HG03045 (cell line): ENCODE results near the gene PRRC2A.
A peak's percentile ranks its signal among the peaks of the same experiment; 100 is the strongest.

Experiments used
- ATAC-seq: cut with Tn5 transposase; IDR thresholded peaks from one replicate; pipeline ENCODE4 v1.9.1; 2021; ENCODE audit warnings: mild to moderate bottlenecking, moderate library complexity; ENCODE audit not compliant: unreplicated experiment

The PRRC2A gene

GRCh38 chr6:31663961-31664789 is 43.7 kb downstream of the PRRC2A start:
- ATAC-seq, result no peak

- peak; percentile 28 for ATAC-seq
Observed at GRCh38 chr6:31664790-31665500, 44.4 kb downstream of the PRRC2A start, which contains the start of gene GPANK1. Gene GPANK1, minus strand, starts transcription at chr6:31664997. Its CDS starts 519 bp downstream, at chr6:31664478.

DNA sequence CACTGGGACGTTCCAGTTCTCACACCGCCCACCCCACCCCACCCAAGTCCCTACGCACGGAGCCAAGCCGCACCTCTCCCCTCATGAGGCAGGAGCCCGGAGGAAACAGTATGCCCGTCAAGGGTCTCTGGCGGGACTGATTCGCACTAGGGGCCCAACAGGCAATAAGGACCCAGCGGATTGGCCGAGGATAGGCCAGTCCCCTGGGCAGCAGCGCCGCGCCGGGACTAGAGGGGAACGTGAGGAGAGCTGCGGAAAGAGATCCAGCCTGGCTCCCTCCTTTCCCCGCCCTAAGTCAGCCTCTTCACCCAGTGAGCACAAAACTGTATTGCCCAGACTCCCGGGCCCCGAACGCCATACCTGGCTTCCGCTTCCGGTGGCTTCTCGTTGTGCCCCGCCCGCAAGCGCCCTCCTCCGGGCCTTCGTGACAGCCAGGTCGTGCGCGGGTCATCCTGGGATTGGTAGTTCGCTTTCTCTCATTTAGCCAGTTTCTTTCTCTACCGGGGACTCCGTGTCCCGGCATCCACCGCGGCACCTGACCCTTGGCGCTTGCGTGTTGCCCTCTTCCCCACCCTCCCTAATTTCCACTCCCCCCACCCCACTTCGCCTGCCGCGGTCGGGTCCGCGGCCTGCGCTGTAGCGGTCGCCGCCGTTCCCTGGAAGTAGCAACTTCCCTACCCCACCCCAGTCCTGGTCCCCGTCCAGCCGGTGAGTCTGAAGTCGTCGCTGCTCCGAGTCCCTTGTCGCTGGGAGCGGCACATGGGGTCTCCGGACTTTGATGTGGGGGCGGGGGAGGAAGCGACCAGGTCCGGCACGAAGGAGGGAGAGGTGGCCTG is 45.2 kb downstream of the PRRC2A start, which contains the start of gene CSNK2B:
Gene CSNK2B (plus strand): TSS at position 580 of the 836 bp plus-strand sequence. CDS start 752 bp downstream, outside the sequence.
- ATAC-seq, result peak; percentile 76

- no peak for ATAC-seq
Observed at GRCh38 chr6:31666337-31666965, 45.9 kb downstream of the PRRC2A start.

DNA sequence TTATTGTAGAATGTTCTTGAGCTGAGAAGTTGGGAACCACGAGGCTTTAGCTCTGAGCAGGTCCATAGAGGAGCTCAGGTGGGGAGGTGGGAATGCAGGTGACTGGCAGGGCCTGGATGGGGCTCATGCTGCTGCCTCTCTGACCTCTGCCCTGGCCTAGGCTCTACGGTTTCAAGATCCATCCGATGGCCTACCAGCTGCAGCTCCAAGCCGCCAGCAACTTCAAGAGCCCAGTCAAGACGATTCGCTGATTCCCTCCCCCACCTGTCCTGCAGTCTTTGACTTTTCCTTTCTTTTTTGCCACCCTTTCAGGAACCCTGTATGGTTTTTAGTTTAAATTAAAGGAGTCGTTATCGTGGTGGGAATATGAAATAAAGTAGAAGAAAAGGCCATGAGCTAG is 49.2 kb downstream of the PRRC2A start, which contains the start of gene LY6G5B:
Gene LY6G5B (plus strand): TSS at position 301 of the 400 bp plus-strand sequence. CDS start 975 bp downstream, outside the sequence.
- ATAC-seq, result no peak

DNA sequence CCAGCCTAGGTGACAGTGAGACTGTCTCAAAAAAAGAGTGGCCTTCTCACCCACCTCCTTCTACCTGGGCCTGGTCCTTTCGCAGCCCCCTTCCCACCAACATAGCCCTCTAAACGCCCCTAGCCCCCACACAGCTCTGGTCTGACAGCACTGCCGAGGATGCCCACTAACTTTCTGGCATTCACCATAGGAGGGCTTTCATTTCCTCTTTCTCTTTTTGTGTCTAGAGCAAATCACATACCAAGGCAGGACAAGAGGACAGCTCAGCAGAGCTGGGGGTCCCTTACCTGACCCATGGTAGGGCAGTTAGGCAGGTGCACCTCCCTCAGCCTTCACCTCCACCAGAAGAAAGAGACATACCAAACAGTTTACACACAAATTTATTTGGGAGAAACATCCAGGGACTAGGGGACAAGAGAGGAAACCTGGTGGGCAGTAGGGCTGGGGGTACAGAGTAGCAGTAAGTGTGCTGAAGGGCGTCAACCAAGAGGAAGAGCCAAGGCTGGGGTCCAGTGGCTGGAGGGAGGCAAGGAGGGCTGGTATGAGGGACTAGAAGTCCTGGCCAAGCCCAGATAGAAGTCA is 55.9 kb downstream of the PRRC2A start:
- no peak for ATAC-seq

DNA sequence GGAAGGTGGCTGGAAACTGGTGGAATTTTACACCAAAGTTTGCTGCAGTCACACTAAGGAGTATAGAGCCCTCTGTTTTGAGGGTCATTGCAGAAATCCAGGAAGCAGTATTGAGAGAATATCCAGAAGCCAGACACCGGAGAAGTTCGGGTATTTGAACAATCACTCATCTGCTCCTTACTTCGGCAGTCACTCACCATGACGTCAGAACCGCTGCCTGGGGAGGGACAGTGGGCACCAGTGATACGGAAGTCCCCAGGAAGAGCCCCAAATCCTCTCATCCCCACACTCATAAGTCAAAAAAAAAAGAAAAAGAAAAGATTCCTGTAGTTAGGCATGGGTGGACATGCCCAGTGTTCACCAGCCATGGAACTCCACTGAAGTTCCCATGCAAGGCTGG is 56.4 kb downstream of the PRRC2A start:
- ATAC-seq, result no peak

DNA sequence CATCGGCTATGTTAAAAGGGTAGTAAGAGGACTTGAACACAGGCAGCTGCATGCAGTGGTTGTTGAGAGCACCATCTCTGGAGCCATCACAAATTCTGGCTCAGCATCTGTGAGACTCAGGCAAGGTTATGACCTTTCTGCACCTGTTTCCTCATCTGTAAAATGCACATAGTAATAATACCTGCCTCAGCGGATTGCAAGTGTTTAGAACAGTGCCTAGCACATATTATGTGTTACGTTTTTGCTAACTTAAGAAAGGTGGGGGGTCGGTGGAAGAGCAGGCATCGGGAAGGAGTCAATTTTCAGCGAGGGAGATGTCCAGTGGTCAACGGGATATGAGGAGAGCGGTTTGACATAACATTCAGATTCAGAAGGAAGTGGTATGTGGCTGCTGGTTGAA is 57.4 kb downstream of the PRRC2A start:
- ATAC-seq, result no peak

DNA sequence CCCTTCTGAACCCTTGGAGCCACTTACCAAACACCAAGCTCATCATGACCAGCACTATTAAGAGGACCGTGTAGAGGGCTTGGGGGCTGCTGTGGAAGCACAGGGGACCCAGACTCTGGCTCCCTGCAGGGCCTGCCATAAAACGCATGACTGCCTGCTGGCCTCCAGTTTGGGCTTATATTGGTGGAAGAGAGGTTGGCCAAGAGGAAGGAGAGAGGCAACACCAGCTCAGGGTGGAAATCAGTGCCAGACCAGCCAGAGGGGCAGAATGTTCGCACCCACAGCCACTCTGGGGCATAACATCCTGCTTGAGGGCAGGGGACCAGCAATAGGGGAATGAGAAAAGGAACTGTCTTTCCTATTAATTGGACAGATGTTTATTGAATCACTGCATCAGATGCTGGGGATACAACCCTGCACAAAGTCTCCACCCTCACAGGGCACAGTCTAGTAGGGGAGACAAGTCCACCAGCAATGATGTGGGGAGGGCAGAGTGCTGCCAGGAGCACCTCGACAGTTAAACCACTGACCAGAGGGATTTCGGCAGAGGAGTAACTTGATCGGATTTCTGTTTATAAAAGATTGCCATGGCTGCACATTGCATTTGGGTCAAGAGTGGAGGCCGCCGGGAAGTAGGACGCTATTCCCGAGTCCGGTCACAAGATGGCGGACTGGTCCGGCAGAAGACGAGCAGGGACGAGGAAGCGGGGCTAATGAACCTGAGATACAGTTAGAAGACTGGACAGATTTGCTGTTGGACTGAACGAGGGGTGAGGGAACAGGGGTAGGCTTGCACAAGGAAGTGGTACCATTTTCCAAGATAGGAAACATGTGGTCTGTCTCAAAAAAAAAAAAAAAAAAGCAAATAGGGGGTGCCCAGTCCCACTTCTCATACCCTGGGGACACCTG is 60.0 kb downstream of the PRRC2A start, which contains the start of gene LY6G5C:
Gene LY6G5C (minus strand): TSS at position 842 of the 909 bp plus-strand sequence. CDS start 694 bp downstream, at position 148.
- no peak for ATAC-seq

DNA sequence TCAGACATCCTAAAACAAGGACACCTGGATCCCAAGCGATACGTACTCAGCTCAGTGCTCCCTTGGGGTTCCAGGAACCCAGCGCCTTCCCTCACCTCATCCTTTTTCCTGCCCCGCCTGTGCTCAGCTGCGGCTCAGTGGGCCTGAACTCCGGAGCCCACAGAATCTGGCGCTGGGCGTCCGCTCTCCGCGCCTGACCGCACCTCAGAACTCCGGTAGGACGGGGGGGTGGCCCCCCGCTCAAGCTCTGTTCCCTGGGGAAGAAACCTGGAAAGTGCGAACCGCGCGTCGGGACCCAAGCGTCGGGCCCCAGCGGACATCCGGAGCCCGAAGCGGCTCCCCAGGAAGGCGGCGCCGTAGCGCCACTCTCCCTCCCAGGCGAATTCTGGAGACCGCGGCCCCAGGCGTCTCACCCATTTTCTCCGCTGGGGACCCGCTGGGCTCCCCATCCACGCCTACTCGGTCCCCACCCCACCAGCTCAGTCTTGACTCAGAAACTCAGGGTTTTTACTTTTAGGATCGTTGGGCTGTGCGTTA is 60.7 kb downstream of the PRRC2A start:
- ATAC-seq, result no peak

GRCh38 chr6:31683591-31683990 is 63.1 kb downstream of the PRRC2A start:
- ATAC-seq, result no peak

GRCh38 chr6:31686483-31686882 is 66.0 kb downstream of the PRRC2A start:
- ATAC-seq, result no peak

DNA sequence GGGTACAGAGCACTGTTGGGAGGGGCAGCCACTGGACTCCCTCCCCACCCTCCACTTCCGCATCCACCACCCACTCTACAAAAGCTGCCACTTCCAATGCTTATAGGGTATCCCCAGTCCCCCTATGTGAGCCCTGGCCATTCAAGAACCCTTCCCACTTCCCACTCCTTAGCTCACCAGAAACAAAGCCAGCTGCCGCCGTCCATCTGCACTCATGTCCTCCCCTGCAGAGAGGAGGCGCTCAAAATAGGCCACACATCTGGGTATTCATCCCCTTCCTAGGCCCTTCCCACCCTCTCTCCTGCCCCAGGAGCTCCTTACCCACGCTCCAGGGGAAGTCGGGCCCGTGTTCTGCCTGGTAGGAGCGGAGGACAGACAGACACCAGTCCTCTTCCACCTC is 66.8 kb downstream of the PRRC2A start:
- ATAC-seq, result no peak
